HG02623 (cell line): ENCODE results near the gene PREP.
"Not testable (repeated sequence)": the region's sequence is repeated elsewhere in the genome, so short reads cannot be mapped to it uniquely, and the experiment has no call there.

Experiments
- ATAC-seq: cut with Tn5 transposase; IDR thresholded peaks from one replicate; pipeline ENCODE4 v1.9.1; 2021; ENCODE audit warnings: moderate library complexity; ENCODE audit not compliant: unreplicated experiment

PREP gene

GRCh38 chr6:105276374-105276773, 126.5 kb downstream of the PREP start:
- ATAC-seq, result no peak

GRCh38 chr6:105275542-105275941, 127.3 kb downstream of the PREP start:
- no peak for ATAC-seq

GRCh38 chr6:105274678-105275077, 128.2 kb downstream of the PREP start:
- ATAC-seq, result no peak

GRCh38 chr6:105273589-105273988, 129.3 kb downstream of the PREP start:
- ATAC-seq, result no peak

- ATAC-seq, result no peak
Measured at GRCh38 chr6:105272786-105273185, 130.1 kb downstream of the PREP start.

GRCh38 chr6:105270511-105270910, 132.4 kb downstream of the PREP start:
- no peak for ATAC-seq

GRCh38 chr6:105269390-105269789, 133.5 kb downstream of the PREP start:
- ATAC-seq, result no peak

GRCh38 chr6:105263685-105264610, 138.9 kb downstream of the PREP start:
- no peak for ATAC-seq

GRCh38 chr6:105259913-105260889, 142.7 kb downstream of the PREP start:
- no peak for ATAC-seq

GRCh38 chr6:105258816-105259215, 144.1 kb downstream of the PREP start:
- no peak for ATAC-seq

- no peak for ATAC-seq
Measured at GRCh38 chr6:105257340-105257739, 145.5 kb downstream of the PREP start.

GRCh38 chr6:105256619-105257018, 146.3 kb downstream of the PREP start:
- no peak for ATAC-seq

GRCh38 chr6:105253787-105254186, 149.1 kb downstream of the PREP start:
- no peak for ATAC-seq

GRCh38 chr6:105251689-105252088, 151.2 kb downstream of the PREP start:
- ATAC-seq, result no peak

- no peak for ATAC-seq
Measured at GRCh38 chr6:105250533-105250932, 152.3 kb downstream of the PREP start.

- no peak for ATAC-seq
Measured at GRCh38 chr6:105243487-105243886, 159.4 kb downstream of the PREP start.

GRCh38 chr6:105235155-105235554, 167.7 kb downstream of the PREP start:
- ATAC-seq, result no peak

GRCh38 chr6:105231771-105232170, 171.1 kb downstream of the PREP start:
- ATAC-seq, result not testable (repeated sequence)
